Loucy (cell line): Measurements from ENCODE around the gene RUSF1.

Source experiments
- H2AFZ ChIP-seq: fragments of 200-600 bp; sonication (generic); 2 replicates; pipeline ENCODE4 v1.6.0; 2016; ENCODE audit warnings: antibody characterized with exemption, mild to moderate bottlenecking, low read length, moderate library complexity
- H3F3A ChIP-seq: fragments of 200-600 bp; 2 replicates; pipeline ENCODE4 v1.6.0; 2016; ENCODE audit warnings: antibody characterized with exemption, low read depth, mild to moderate bottlenecking
- H3K27me3 ChIP-seq: fragments of 200-600 bp; sonication (generic); 2 replicates; pipeline ENCODE4 v1.6.1; 2014; ENCODE audit warnings: low read length, mild to moderate bottlenecking; ENCODE audit not compliant: insufficient read depth, poor library complexity, severe bottlenecking
- H3K36me3 ChIP-seq: fragments of 200-600 bp; sonication (generic); 2 replicates; pipeline ENCODE4 v1.6.1; 2016; ENCODE audit warnings: low read length; ENCODE audit not compliant: insufficient read depth
- H3K4me1 ChIP-seq: fragments of 200-600 bp; sonication (generic); 2 replicates; pipeline ENCODE4 v1.5.1; 2014; ENCODE audit warnings: low read length, mild to moderate bottlenecking; ENCODE audit not compliant: insufficient read depth, poor library complexity, severe bottlenecking
- H3K4me2 ChIP-seq: fragments of 200-600 bp; sonication (generic); 2 replicates; pipeline ENCODE4 v1.6.0; 2014; ENCODE audit warnings: antibody characterized with exemption, low read length, low read depth, mild to moderate bottlenecking; ENCODE audit not compliant: poor library complexity, severe bottlenecking
- H3K4me3 ChIP-seq: fragments of 200-600 bp; sonication (generic); 2 replicates; pipeline ENCODE4 v1.5.1; 2014; ENCODE audit warnings: low read length, mild to moderate bottlenecking, mixed read lengths; ENCODE audit not compliant: poor library complexity, severe bottlenecking
- H3K79me2 ChIP-seq: fragments of 200-600 bp; sonication (generic); 2 replicates; pipeline ENCODE4 v1.6.1; 2014; ENCODE audit warnings: low read length; ENCODE audit not compliant: insufficient read depth
- H3K9ac ChIP-seq: fragments of 200-600 bp; sonication (generic); 2 replicates; pipeline ENCODE4 v1.6.0; 2014; ENCODE audit warnings: mild to moderate bottlenecking, low read depth, low read length, moderate library complexity; ENCODE audit not compliant: poor library complexity, severe bottlenecking
- H3K9me2 ChIP-seq: fragments of 200-600 bp; sonication (generic); replicated peaks from 2 replicates; pipeline ENCODE4 v1.6.1; 2016; ENCODE audit warnings: low read depth, low read length, mixed read lengths
- H3K9me3 ChIP-seq: fragments of 200-600 bp; sonication (generic); 2 replicates; pipeline ENCODE4 v1.6.1; 2014; ENCODE audit warnings: mild to moderate bottlenecking, antibody characterized with exemption, low read length, low read depth; ENCODE audit not compliant: insufficient read depth
- H4K20me1 ChIP-seq: fragments of 200-600 bp; sonication (generic); 2 replicates; pipeline ENCODE4 v1.6.0; 2014; ENCODE audit warnings: antibody characterized with exemption, low read length, mild to moderate bottlenecking; ENCODE audit not compliant: insufficient read depth, poor library complexity, severe bottlenecking
- CTCF ChIP-seq: fragments of 200-600 bp; sonication (generic); conservative IDR thresholded peaks from 2 replicates; pipeline ENCODE4 v1.5.1; 2014; ENCODE audit warnings: mild to moderate bottlenecking, antibody characterized with exemption, low read length
- EZH2phosphoT487 ChIP-seq: fragments of 200-600 bp; IDR thresholded peaks from 2 replicates; pipeline ENCODE4 v1.6.1; 2018; ENCODE audit warnings: antibody characterized with exemption, mild to moderate bottlenecking, moderate library complexity, borderline replicate concordance

RUSF1 gene

DNA sequence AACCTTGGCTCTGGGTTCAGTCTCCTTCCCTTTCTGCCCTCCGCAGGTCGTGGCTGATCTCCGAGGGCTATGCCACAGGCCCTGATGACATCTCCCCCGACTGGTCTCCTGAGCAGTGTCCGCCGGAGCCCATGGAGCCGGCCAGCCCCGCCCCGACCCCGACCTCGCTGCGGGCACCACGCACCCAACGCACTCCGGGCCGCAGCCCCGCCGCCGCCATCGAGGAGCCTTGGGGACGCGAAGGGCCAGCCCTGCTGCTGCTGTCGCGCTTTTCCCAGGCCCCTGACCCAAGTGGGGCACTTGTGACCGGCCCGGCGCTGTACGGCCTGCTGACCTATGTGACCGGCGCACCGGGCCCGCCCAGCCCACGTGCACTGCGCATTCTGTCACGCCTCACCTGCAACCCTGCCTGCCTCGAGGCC, 43.8 kb downstream of the RUSF1 start:
- peaks cover 35% of the 10 kb centered on the region for H3K4me1 ChIP-seq
- peaks cover 34% of the 10 kb centered on the region; the same call in 1 of the 2 replicates for H3K36me3 ChIP-seq
- no peak overlapping the region for H3K4me3 ChIP-seq
- H3K9ac ChIP-seq = no peak overlapping the region
- no peak overlapping the region for H3K4me2 ChIP-seq
- H4K20me1 ChIP-seq = peaks cover 15% of the 10 kb centered on the region
- H2AFZ ChIP-seq = no peak overlapping the region
- no peaks in the 10 kb centered on the region for H3K9me3 ChIP-seq
- peaks cover 49% of the 10 kb centered on the region for H3K79me2 ChIP-seq
- H3K9me2 ChIP-seq = no peaks in the 10 kb centered on the region
- no peaks in the 10 kb centered on the region; the same call in 1 of the 2 replicates for H3F3A ChIP-seq
- TF ChIP-seq EZH2phosphoT487 (no peak), CTCF (no peak)
- no peaks in the 10 kb centered on the region for H3K27me3 ChIP-seq

- Histone ChIP-seq H3K9me3 (no peaks in the 10 kb centered on the region), H3K4me1 (peaks cover 32% of the 10 kb centered on the region), H3K36me3 (peaks cover 34% of the 10 kb centered on the region; the same call in 1 of the 2 replicates), H3K9ac (no peak overlapping the region), H3K79me2 (peaks cover 52% of the 10 kb centered on the region), H3K9me2 (no peaks in the 10 kb centered on the region), H2AFZ (no peak overlapping the region), H3K27me3 (no peaks in the 10 kb centered on the region), H3K4me2 (no peak overlapping the region), H3K4me3 (no peak overlapping the region), H4K20me1 (peaks cover 25% of the 10 kb centered on the region), H3F3A (peaks cover 6% of the 10 kb centered on the region)
- TF ChIP-seq CTCF (no peak), EZH2phosphoT487 (no peak)
These were observed 46.0 kb downstream of the RUSF1 start for GRCh38 chr16:31461921-31462804.

GRCh38 chr16:31461201-31461920, 46.8 kb downstream of the RUSF1 start:
- no peak overlapping the region for H2AFZ ChIP-seq
- peaks cover 6% of the 10 kb centered on the region for H3F3A ChIP-seq
- H3K27me3 ChIP-seq = no peaks in the 10 kb centered on the region
- H3K9me2 ChIP-seq = no peaks in the 10 kb centered on the region
- peaks cover 60% of the 10 kb centered on the region for H3K79me2 ChIP-seq
- peaks cover 32% of the 10 kb centered on the region for H3K4me1 ChIP-seq
- peaks cover 33% of the 10 kb centered on the region for H4K20me1 ChIP-seq
- peak overlapping the region; percentile 94 for H3K4me3 ChIP-seq
- H3K4me2 ChIP-seq = peak overlapping the region; percentile 99
- no peak for TF ChIP-seq CTCF
- peaks cover 34% of the 10 kb centered on the region; the same call in 1 of the 2 replicates for H3K36me3 ChIP-seq
- peak overlapping the region; percentile 65 for H3K9ac ChIP-seq
- H3K9me3 ChIP-seq = no peaks in the 10 kb centered on the region
